Sigmoid colon (tissue), 7 donors: ENCODE measurements around the gene CCDC57. TPM values are rescaled to one million over a fixed set of nuclear protein-coding genes. Genes with fewer than 3 reads are reported as not detected.

Experiments
- DNase-seq: peaks from one replicate; pipeline ENCODE4 v3.0.0-alpha.2; 2019
- H3K27ac ChIP-seq, 4 donors: fragments of 200-600 bp; sonication (generic); one replicate each; pipeline ENCODE4 v1.5.1; 2016 to 2019; ENCODE audit warnings: mild to moderate bottlenecking in 1 of 4
- H3K27me3 ChIP-seq, 3 donors: fragments of 200-600 bp; sonication (generic); one replicate each; pipeline ENCODE4 v1.5.1; 2019; ENCODE audit warnings: mild to moderate bottlenecking in 1 of 3
- H3K36me3 ChIP-seq, 4 donors: fragments of 200-600 bp; sonication (generic); one replicate each; pipeline ENCODE4 v1.5.1; 2016 to 2019
- H3K4me1 ChIP-seq, 4 donors: fragments of 200-600 bp; sonication (generic); one replicate each; pipeline ENCODE4 v1.5.1; 2017 to 2019
- H3K4me3 ChIP-seq, 4 donors: fragments of 200-600 bp; sonication (generic); one replicate each; pipeline ENCODE4 v1.5.1; 2017 to 2019; ENCODE audit warnings: mild to moderate bottlenecking in 2 of 4, moderate library complexity in 1 of 4
- H3K9me3 ChIP-seq, 4 donors: fragments of 200-600 bp in 3 of 4; sonication (generic) in 3 of 4; one replicate each; pipeline versions ENCODE4 v1.5.1 to v1.6.1; 2013 to 2019
- EP300 ChIP-seq, 4 donors: sonication (generic); formaldehyde crosslinking; IDR thresholded peaks; one replicate each; pipeline ENCODE4 v1.6.1; 2017; ENCODE audit warnings: antibody characterized with exemption in 4 of 4
- POLR2A ChIP-seq, 2 donors: fragments of 450-650 bp; IDR thresholded peaks; one replicate each; pipeline ENCODE4 v1.6.1; 2016; ENCODE audit warnings: antibody characterized with exemption in 2 of 2, mild to moderate bottlenecking in 2 of 2, moderate library complexity in 2 of 2
- POLR2AphosphoS5 ChIP-seq, 4 donors: sonication (generic); formaldehyde crosslinking; IDR thresholded peaks; one replicate each; pipeline ENCODE4 v1.6.1; 2017; ENCODE audit warnings: antibody characterized with exemption in 4 of 4
- WGBS, 2 donors: extraction: QIAGEN DNeasy Blood & Tissue Kit; methylation state at CpG; one replicate each; pipeline ENCODE4 v1.1.7; 2013; 5-methylcytosine and 5-hydroxymethylcytosine counted together
- intact Hi-C: fragments of 100-400 bp; cut with DNase I; formaldehyde crosslinking; loops from one replicate; pipeline ENCODE4 v1.15.1; 2023
- polyA plus RNA-seq, 3 donors: library from polyadenylated mRNA; stranded (reverse); fragments of 200-250 nt; gene quantifications; one replicate each; pipeline ENCODE4 v1.2.3, GENCODE V29; 2013
- total RNA-seq, 4 donors: library from RNA; depleted of rRNA; stranded (reverse); fragments of >200 nt; gene quantifications; one replicate each; pipeline ENCODE4 v1.1.0, GENCODE V29; 2016
- TF ChIP-seq, protein P1 (sequence below), 4 experiments: fragments of 450-650 bp in 3 of 4; fragments of 200-600 bp in 1 of 4; IDR thresholded peaks; one replicate each; pipeline ENCODE4 v1.5.1; 2016 to 2019; ENCODE audit warnings: antibody characterized with exemption in 4 of 4, mild to moderate bottlenecking in 3 of 4, moderate library complexity in 2 of 4
- donor health status: healthy with polysubstance abuse.
- donor health status: Bipolar disorder and iron deficiency.
- donor health status: healthy.

CCDC57 gene
- total and polyA plus RNA-seq, 7 donors, result 13.3 to 47.8 (median 24.4) TPM

DNA sequence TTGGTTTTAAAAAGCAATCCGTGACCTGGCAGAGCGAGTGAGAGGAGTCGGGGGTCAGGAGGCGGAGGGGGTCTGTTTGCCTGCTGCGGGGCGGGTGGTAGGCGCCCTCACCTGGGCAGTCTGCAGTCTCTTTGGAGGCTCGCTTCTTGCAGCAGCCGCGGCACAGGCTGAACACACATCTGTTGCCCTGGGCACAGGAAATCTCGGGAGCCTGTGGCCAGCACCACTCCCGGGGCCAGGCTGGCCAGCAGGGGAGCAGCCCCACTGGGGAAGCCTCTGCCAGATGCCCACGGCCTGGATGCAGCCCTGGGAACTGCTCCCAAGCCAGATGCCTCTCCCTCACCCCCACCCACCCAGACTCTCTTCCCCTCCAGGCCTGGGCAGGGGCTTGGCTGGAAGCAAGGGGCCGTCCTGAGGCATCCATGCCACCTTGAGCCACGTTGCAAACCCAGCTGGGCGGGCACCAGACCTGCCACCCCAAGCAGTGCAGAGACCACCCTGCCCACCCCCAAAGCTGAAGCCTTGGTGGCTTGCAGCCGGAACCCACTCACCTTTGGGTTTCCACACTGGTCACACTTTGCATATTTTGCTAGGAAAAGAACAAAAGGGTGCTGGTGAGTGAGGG is 154.3 kb downstream of the CCDC57 start:
- intact Hi-C loops, result no loop called here
- Histone ChIP-seq H3K36me3 (peaks cover 40 to 100% (median 51%) of the 10 kb centered on the region in 4 donors), H3K4me1 (peaks cover 0 to 9% (median 5%) of the 10 kb centered on the region in 4 donors), H3K9me3 (no peaks in the 10 kb centered on the region), H3K4me3 (no peak overlapping the region), H3K27ac (no peak overlapping the region), H3K27me3 (no peaks in the 10 kb centered on the region)
- TF ChIP-seq, protein P1, sequence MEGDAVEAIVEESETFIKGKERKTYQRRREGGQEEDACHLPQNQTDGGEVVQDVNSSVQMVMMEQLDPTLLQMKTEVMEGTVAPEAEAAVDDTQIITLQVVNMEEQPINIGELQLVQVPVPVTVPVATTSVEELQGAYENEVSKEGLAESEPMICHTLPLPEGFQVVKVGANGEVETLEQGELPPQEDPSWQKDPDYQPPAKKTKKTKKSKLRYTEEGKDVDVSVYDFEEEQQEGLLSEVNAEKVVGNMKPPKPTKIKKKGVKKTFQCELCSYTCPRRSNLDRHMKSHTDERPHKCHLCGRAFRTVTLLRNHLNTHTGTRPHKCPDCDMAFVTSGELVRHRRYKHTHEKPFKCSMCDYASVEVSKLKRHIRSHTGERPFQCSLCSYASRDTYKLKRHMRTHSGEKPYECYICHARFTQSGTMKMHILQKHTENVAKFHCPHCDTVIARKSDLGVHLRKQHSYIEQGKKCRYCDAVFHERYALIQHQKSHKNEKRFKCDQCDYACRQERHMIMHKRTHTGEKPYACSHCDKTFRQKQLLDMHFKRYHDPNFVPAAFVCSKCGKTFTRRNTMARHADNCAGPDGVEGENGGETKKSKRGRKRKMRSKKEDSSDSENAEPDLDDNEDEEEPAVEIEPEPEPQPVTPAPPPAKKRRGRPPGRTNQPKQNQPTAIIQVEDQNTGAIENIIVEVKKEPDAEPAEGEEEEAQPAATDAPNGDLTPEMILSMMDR (IDR thresholded peaks at IDR 0.05), result no peak
- TF ChIP-seq POLR2AphosphoS5 (IDR thresholded peaks at IDR 0.05), result no peak
- no peak for TF ChIP-seq EP300 (IDR thresholded peaks at IDR 0.05)
- TF ChIP-seq POLR2A (IDR thresholded peaks at IDR 0.05), result no peak
- no peak for DNase-seq
- 80 to 84% methylated on average over 17 of the region's 17 CpGs for WGBS, 2 donors

DNA sequence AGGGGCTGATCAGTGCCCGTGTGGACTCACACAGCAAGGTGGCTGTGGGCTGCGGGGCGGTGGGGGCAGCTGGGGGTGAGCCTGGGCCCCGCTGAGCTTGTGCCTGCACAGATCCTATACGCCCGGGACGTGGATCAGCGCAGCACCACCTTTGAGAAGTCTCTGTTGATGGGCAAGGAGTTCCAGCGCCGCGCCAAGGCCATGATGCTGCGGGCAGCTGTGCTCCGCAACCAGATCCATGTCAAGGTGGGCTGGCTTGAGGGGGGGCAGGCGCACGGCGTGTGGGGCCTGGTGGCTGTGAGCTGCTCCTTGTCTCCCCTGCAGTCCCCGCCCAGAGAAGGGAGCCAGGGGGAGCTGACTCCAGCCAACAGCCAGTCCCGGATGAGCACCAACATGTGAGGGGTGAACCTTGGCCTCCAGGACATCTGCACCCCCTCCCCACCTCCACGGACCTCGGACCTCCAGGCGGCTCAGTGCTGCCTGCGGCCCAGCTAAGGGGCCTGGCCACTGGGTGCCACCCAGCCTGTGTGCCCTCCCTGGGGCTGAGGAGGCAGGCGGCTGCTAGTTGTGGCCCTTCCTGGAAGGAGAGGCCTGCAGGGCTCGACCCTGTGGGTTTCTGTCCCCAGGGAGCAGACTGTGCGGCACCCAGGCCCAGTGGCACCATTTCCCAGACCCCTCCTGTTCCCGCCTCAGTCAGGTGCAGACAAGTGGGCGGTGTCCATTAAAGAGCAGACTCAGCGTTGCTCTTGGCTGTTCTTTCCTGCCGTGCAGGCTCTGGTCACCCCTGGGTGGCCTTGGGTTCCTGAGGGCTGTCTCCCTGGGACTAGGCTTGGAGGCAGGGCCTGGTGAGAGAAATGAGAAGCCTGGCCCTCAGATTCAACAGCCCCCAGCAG is 155.7 kb downstream of the CCDC57 start:
- TF ChIP-seq EP300 (IDR thresholded peaks at IDR 0.05), result no peak
- TF ChIP-seq POLR2AphosphoS5 (IDR thresholded peaks at IDR 0.05), result no peak
- TF ChIP-seq, protein P1 (IDR thresholded peaks at IDR 0.05), result no peak
- no peak for TF ChIP-seq POLR2A (IDR thresholded peaks at IDR 0.05)
- H3K4me1 ChIP-seq, result peaks cover 0 to 21% (median 17%) of the 10 kb centered on the region in 4 donors
- 82 to 86% methylated on average over 29 of the region's 29 CpGs for WGBS, 2 donors
- no peak overlapping the region for H3K27ac ChIP-seq
- H3K27me3 ChIP-seq, result no peaks in the 10 kb centered on the region
- intact Hi-C loops, result no loop called here
- no peaks in the 10 kb centered on the region for H3K9me3 ChIP-seq
- no peak overlapping the region for H3K4me3 ChIP-seq
- H3K36me3 ChIP-seq, result peaks cover 36 to 88% (median 44%) of the 10 kb centered on the region in 4 donors
- no peak for DNase-seq

DNA sequence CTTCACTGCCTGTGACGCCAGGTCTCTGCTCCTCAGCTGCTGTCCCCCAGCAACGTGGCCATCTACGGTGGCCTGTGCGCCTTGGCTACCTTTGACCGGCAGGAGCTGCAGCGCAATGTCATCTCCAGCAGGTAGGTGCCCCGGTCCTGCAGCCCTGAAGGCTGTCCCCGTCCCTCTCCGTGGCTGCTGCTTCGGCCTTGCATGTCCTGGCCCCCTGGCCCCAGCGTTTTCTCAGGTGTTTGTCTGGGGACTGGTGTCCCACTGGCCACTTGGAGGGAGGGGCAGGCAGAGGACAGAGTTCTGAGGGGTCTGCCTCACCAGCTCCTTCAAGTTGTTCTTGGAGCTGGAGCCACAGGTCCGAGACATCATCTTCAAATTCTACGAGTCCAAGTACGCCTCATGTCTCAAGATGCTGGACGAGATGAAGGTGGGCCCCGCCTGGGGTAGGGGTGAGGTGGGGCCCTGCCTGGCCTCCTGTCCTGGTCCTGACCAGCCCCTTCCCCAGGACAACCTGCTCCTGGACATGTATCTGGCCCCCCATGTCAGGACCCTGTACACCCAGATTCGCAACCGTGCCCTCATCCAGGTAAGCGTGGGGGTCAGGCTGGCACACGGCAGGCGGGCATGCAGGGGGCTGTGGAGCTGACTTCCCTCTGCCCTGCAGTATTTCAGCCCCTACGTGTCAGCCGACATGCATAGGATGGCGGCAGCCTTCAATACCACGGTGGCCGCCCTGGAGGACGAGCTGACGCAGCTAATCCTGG is 156.5 kb downstream of the CCDC57 start:
- Histone ChIP-seq H3K4me3 (no peak overlapping the region), H3K27ac (no peak overlapping the region), H3K27me3 (no peaks in the 10 kb centered on the region), H3K9me3 (no peaks in the 10 kb centered on the region), H3K4me1 (peaks cover 0 to 21% (median 18%) of the 10 kb centered on the region in 4 donors), H3K36me3 (peaks cover 30 to 80% (median 39%) of the 10 kb centered on the region in 4 donors)
- intact Hi-C loops, result no loop called here
- TF ChIP-seq POLR2AphosphoS5 (IDR thresholded peaks at IDR 0.05) (no peak), POLR2A (IDR thresholded peaks at IDR 0.05) (no peak), EP300 (IDR thresholded peaks at IDR 0.05) (no peak)
- TF ChIP-seq, protein P1 (IDR thresholded peaks at IDR 0.05), result no peak
- no peak for DNase-seq
- WGBS, 2 donors, result 90 to 92% methylated on average over 28 of the region's 28 CpGs

DNA sequence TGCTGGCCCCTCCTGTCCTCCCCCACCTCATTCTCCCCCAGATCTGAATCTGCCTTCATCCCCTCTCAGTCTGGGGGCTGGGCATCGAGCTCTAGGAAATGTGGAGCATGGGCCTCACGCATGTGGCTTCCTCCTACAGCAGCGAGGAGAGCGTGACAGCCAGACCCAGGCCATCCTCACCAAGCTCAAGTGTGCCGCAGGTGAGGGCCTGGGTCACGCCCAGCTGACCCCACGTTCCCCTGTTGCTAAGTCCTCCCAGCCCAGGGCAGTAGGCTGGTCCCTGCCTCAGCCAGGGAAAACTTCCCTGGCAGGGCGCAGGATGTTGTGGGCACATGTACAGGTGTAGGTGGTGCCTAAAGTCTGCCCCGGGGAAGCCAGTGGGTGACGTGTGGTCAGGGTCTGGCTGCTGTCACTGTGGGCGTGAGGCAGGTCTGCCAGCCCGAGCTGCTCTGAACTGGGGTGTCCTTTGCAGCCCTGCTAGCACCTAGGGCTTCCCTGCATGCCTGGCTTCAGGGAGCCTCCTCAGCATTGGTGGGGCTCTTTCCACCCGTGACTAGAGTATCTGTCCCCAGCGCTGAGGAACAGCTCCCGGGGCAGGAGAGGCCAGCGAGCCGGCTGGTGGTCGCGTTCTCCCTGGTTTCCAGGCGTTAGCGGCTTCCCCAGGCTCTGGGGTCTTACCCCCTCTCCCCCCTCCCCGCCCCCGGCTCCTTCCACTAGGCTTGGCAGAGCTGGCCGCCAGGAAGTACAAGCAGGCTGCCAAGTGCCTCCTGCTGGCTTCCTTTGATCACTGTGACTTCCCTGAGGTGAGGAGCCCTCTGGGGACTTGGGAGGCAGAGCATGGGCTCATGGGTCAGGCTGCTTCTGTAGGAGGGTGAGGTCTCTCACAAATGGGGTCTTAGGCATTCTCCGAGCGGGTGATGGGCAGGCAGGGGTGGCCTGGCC is 157.3 kb downstream of the CCDC57 start:
- intact Hi-C loops, result no loop called here
- H3K9me3 ChIP-seq, result no peaks in the 10 kb centered on the region
- H3K4me3 ChIP-seq, result no peak overlapping the region
- peaks cover 30 to 72% (median 33%) of the 10 kb centered on the region in 4 donors for H3K36me3 ChIP-seq
- TF ChIP-seq POLR2AphosphoS5 (IDR thresholded peaks at IDR 0.05) (no peak), EP300 (IDR thresholded peaks at IDR 0.05) (no peak), POLR2A (IDR thresholded peaks at IDR 0.05) (no peak)
- TF ChIP-seq, protein P1 (IDR thresholded peaks at IDR 0.05), result no peak
- no peak overlapping the region for H3K27ac ChIP-seq
- no peak for DNase-seq
- H3K27me3 ChIP-seq, result no peaks in the 10 kb centered on the region
- WGBS, 2 donors, result 89 to 90% methylated on average over 26 of the region's 26 CpGs
- peaks cover 0 to 29% (median 27%) of the 10 kb centered on the region in 4 donors for H3K4me1 ChIP-seq
